Measurements from ENCODE around the gene BCAN. TPM values are rescaled to one million over a fixed set of nuclear protein-coding genes. Genes with fewer than 3 reads are reported as not detected.

Gene BCAN
- total RNA-seq, 2 experiments from 2014 or later: not detected

- TF ChIP-seq CTCF (IDR thresholded peaks at IDR 0.05): no peak
- no peak overlapping the region for H3K27ac Mint-ChIP-seq
- no peaks in the 10 kb centered on the region for H3K9me3 Mint-ChIP-seq
- no peak overlapping the region for H3K4me3 Mint-ChIP-seq
- H3K27me3 Mint-ChIP-seq: peaks cover 74% of the 10 kb centered on the region
- H3K36me3 Mint-ChIP-seq (ENCODE audit: low read depth): no peaks in the 10 kb centered on the region
- CTCF ChIA-PET: interaction anchor here (0.9 to 2.4 kb wide), 6 partner anchors 10 to 36 kb away, joined by 4 to 11 read pairs (median 5); partner anchors contain the start of genes BCAN and HAPLN2
- POLR2A ChIA-PET: interaction anchor here (1.2 to 2.1 kb wide), 2 partner anchors 9 to 10 kb away, joined by 3 to 9 read pairs; no protein-coding TSS in a partner anchor
- intact Hi-C loops (cut with micrococcal nuclease): no loop called here
- ATAC-seq (no peak), DNase-seq (peak; percentile 35)
- peaks cover 9% of the 10 kb centered on the region for H3K4me1 Mint-ChIP-seq (ENCODE audit: low read depth)
Observed at GRCh38 chr1:156652131-156652991, 10.4 kb downstream of the BCAN start.

- no peaks in the 10 kb centered on the region for H3K36me3 Mint-ChIP-seq (ENCODE audit: low read depth)
- no peak for TF ChIP-seq CTCF (IDR thresholded peaks at IDR 0.05)
- no peak overlapping the region for H3K27ac Mint-ChIP-seq
- H3K27me3 Mint-ChIP-seq: peaks cover 76% of the 10 kb centered on the region
- ATAC-seq (no peak), DNase-seq (no peak)
- no peak overlapping the region for H3K4me3 Mint-ChIP-seq
- CTCF ChIA-PET: interaction anchor here (0.9 to 2.4 kb wide), 4 partner anchors 26 to 36 kb away, joined by 4 to 11 read pairs (median 5); partner anchors contain the start of gene HAPLN2
- intact Hi-C loops (cut with micrococcal nuclease): no loop called here
- H3K9me3 Mint-ChIP-seq: no peaks in the 10 kb centered on the region
- POLR2A ChIA-PET: interaction anchor here (2.1 kb wide), 1 partner anchor 9 kb away, joined by 9 read pairs; no protein-coding TSS in a partner anchor
- H3K4me1 Mint-ChIP-seq (ENCODE audit: low read depth): peaks cover 13% of the 10 kb centered on the region
Observed at GRCh38 chr1:156652992-156653355, 11.1 kb downstream of the BCAN start.

- Mint-ChIP-seq H3K9me3 (no peaks in the 10 kb centered on the region), H3K36me3 (ENCODE audit: low read depth) (no peaks in the 10 kb centered on the region), H3K27ac (no peak overlapping the region), H3K4me3 (no peak overlapping the region), H3K27me3 (peaks cover 67% of the 10 kb centered on the region), H3K4me1 (ENCODE audit: low read depth) (peaks cover 22% of the 10 kb centered on the region)
- intact Hi-C loops (cut with micrococcal nuclease): loop anchor here (5.0 kb wide), 1 partner anchor 32 kb away; no protein-coding TSS in a partner anchor
- no peak for DNase-seq
- ChIA-PET POLR2A (interaction anchor here (1.0 kb wide), 1 partner anchor 9 kb away, joined by 3 read pairs; no protein-coding TSS in a partner anchor), CTCF (interaction anchor here (1.3 to 8.6 kb wide), 4 partner anchors 12 to 205 kb away, joined by 3 to 273 read pairs (median 38); partner anchors contain the start of genes BCAN and HAPLN2)
- ATAC-seq: no peak
- TF ChIP-seq CTCF (IDR thresholded peaks at IDR 0.05): no peak
Observed at GRCh38 chr1:156654700-156655099, 12.8 kb downstream of the BCAN start.

- Mint-ChIP-seq H3K27ac (no peak overlapping the region), H3K9me3 (no peaks in the 10 kb centered on the region), H3K4me1 (ENCODE audit: low read depth) (peaks cover 27% of the 10 kb centered on the region), H3K27me3 (peaks cover 63% of the 10 kb centered on the region), H3K36me3 (ENCODE audit: low read depth) (no peaks in the 10 kb centered on the region), H3K4me3 (no peak overlapping the region)
- ChIA-PET CTCF (interaction anchor here (1.3 to 8.6 kb wide), 5 partner anchors 12 to 204 kb away, joined by 3 to 273 read pairs (median 34); partner anchors contain the start of genes BCAN, HAPLN2 and NES), POLR2A (interaction anchor here (1.0 kb wide), 2 partner anchors 10 to 31 kb away, joined by 3 read pairs; no protein-coding TSS in a partner anchor)
- DNase-seq (no peak), ATAC-seq (no peak)
- intact Hi-C loops (cut with micrococcal nuclease): loop anchor here (5.0 kb wide), 1 partner anchor 33 kb away; no protein-coding TSS in a partner anchor
- no peak for TF ChIP-seq CTCF (IDR thresholded peaks at IDR 0.05)
Observed at GRCh38 chr1:156655151-156655903, 13.4 kb downstream of the BCAN start.

Data from activated CD8-positive, alpha-beta T cell treated with anti-CD3 and anti-CD28 coated beads for 36 hours (primary cell).